ENCODE results near the gene RECQL5. TPM values are rescaled to one million over a fixed set of nuclear protein-coding genes. Genes with fewer than 3 reads are reported as not detected.

RECQL5 gene
- total RNA-seq (2022) (36.3 and 47.9 TPM in 2 replicates), Bru-seq, nascent RNA (percentile 61 among the genes with signal in this experiment), BruChase-seq, experiment 1, labeled RNA remaining after a 6-hour chase (percentile 64 among the genes with signal in this experiment), BruChase-seq, experiment 2, labeled RNA remaining after a 2-hour chase (percentile 65 among the genes with signal in this experiment)
- long read RNA-seq, transcript RECQL5-201 (20 exons, 3,704 nt) = major isoform, 24 of 62 reads
- long read RNA-seq, partial matches to known transcripts = 16 of 62 reads
- long read RNA-seq, other reads (novel, unspliced or antisense) = 18 of 62 reads

- ChIA-PET CTCF (interaction anchor here (0.6 to 1.7 kb wide), 9 partner anchors 13 to 468 kb away, joined by 3 to 8 read pairs (median 4); no protein-coding TSS in a partner anchor), POLR2A (interaction anchor here (0.5 to 4.0 kb wide), 54 partner anchors 9 to 1458 kb away, joined by 3 to 48 read pairs (median 4); partner anchors contain the start of genes GALK1, ITGB4, MRPL38 and SMIM5)
- intact Hi-C loops (cut with micrococcal nuclease) = no loop called here
- Mint-ChIP-seq H3K4me1 (ENCODE audit: insufficient read depth, unreplicated experiment) (peaks cover 15% of the 10 kb centered on the region), H3K4me3 (ENCODE audit: unreplicated experiment) (no peak within 1 kb of the TSS), H3K27me3 (ENCODE audit: insufficient read depth, unreplicated experiment) (no peaks in the 10 kb centered on the region), H3K9me3 (ENCODE audit: unreplicated experiment) (no peaks in the 10 kb centered on the region), H3K36me3 (ENCODE audit: insufficient read depth, unreplicated experiment) (peaks cover 52% of the 10 kb centered on the region), H3K27ac (ENCODE audit: low read depth, unreplicated experiment) (no peak within 1 kb of the TSS)
- TF ChIP-seq CTCF (IDR thresholded peaks at IDR 0.05; ENCODE audit: unreplicated experiment) = no peak
- TSS peak; percentile 80 for BruUV-seq (replicated peaks)
- DNase-seq (ENCODE audit: unreplicated experiment) = peak; percentile 99
Observed at GRCh38 chr17:75666959-75667790, at the start of gene RECQL5, which contains the start of gene SAP30BP. Gene RECQL5 (minus strand): TSS chr17:75667154. CDS start chr17:75666557, 597 bp downstream. Gene SAP30BP (plus strand): TSS chr17:75667338. CDS start chr17:75667373, 35 bp downstream.

GRCh38 chr17:75712446-75712845 lies 45.5 kb upstream of the RECQL5 start:
- BruUV-seq (replicated peaks) = no TSS peak
- intact Hi-C loops (cut with micrococcal nuclease) = no loop called here
- ChIA-PET POLR2A (interaction anchor here (1.1 to 2.1 kb wide), 2 partner anchors 28 to 35 kb away, joined by 5 to 8 read pairs; no protein-coding TSS in a partner anchor), CTCF (interaction anchor here (0.7 kb wide), 2 partner anchors 17 to 489 kb away, joined by 3 read pairs; no protein-coding TSS in a partner anchor)
- Mint-ChIP-seq H3K27ac (ENCODE audit: low read depth, unreplicated experiment) (no peak overlapping the region), H3K9me3 (ENCODE audit: unreplicated experiment) (no peaks in the 10 kb centered on the region), H3K4me3 (ENCODE audit: unreplicated experiment) (no peak overlapping the region), H3K27me3 (ENCODE audit: insufficient read depth, unreplicated experiment) (no peaks in the 10 kb centered on the region), H3K4me1 (ENCODE audit: insufficient read depth, unreplicated experiment) (peaks cover 7% of the 10 kb centered on the region), H3K36me3 (ENCODE audit: insufficient read depth, unreplicated experiment) (peaks cover 13% of the 10 kb centered on the region)
- DNase-seq (ENCODE audit: unreplicated experiment) = no peak
- TF ChIP-seq CTCF (IDR thresholded peaks at IDR 0.05; ENCODE audit: unreplicated experiment) = no peak

GRCh38 chr17:75707079-75707571 lies 40.2 kb upstream of the RECQL5 start:
- Mint-ChIP-seq H3K4me3 (ENCODE audit: unreplicated experiment) (peak overlapping the region; percentile 30), H3K27me3 (ENCODE audit: insufficient read depth, unreplicated experiment) (no peaks in the 10 kb centered on the region), H3K4me1 (ENCODE audit: insufficient read depth, unreplicated experiment) (peaks cover 16% of the 10 kb centered on the region), H3K27ac (ENCODE audit: low read depth, unreplicated experiment) (peak overlapping the region; percentile 84), H3K36me3 (ENCODE audit: insufficient read depth, unreplicated experiment) (peaks cover 52% of the 10 kb centered on the region), H3K9me3 (ENCODE audit: unreplicated experiment) (no peaks in the 10 kb centered on the region)
- intact Hi-C loops (cut with micrococcal nuclease) = loop anchor here (1.0 kb wide), 1 partner anchor 16 kb away; no protein-coding TSS in a partner anchor
- ChIA-PET POLR2A (interaction anchor here (0.8 to 3.0 kb wide), 14 partner anchors 13 to 79 kb away, joined by 3 to 36 read pairs (median 6); partner anchors contain the start of genes RECQL5 and SAP30BP), CTCF (interaction anchor here (0.9 to 1.9 kb wide), 6 partner anchors 12 to 50 kb away, joined by 3 to 12 read pairs (median 4); no protein-coding TSS in a partner anchor)
- BruUV-seq (replicated peaks) = no TSS peak
- TF ChIP-seq CTCF (IDR thresholded peaks at IDR 0.05; ENCODE audit: unreplicated experiment) = no peak
- DNase-seq (ENCODE audit: unreplicated experiment) = peak; percentile 94
